Stimulated activated CD4-positive, alpha-beta T cell treated with anti-CD3 and anti-CD28 coated beads, Interleukin-2, amount 100 ng/mL, for 24 hours (primary cell): ENCODE measurements around the gene KRTAP5-4.
"Not testable (repeated sequence)": the region's sequence is repeated elsewhere in the genome, so short reads cannot be mapped to it uniquely, and the experiment has no call there.

Source experiments
- DNase-seq, 2 donors: peaks; one replicate each; pipeline ENCODE4 v3.0.0-alpha.2; 2020

KRTAP5-4 gene

DNA sequence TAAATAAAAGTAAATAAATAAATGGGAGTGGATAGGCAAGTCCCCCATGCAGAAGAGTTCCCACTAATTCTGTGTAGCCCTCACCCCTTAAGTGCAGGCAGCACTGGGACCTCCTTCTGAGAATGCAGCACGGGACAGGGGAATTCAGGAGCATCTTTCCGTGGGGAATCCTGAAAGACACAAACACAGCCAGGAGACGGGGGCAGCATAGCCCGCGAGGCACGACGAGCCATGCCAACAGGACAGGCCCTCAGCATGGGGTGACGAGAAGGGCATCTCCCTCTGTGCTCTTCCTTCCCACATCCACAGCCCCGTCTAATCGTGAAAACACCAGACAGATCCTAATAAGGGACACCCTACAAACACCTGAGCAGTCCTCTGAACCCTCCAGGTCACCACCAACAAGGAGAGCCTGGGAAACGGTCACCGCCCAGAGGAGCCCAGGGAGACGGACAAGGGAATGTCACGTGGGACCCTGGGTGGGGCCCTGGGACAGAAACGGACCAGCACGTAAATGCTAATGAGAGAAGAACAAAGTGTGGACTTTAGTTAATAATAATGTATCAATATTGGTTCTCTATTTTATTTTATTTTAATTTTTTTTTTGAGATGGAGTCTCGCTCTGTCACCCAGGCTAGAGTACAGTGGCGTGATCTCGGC is 14.5 kb upstream of the KRTAP5-4 start:
- DNase-seq = no peak

DNA sequence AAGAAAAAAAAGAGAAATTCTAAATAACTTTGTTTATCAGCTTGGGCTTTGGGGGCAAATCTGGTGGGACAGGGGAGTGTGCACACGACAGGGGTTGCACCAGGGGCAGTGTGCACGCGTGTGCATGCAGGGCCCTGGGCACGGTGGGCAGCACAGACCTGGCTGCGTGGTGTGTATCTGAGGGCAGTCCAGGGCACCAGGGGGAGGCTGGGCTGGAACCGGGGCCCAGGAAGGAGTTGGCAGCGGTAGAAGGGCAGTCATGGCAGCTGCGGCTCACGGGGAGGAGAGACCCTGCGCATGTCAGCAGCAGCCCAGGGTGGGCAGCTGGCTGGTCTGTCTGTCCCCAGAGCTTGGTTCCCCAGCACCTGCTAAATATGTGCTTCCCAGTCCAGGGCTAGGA is 11.9 kb upstream of the KRTAP5-4 start:
- no peak for DNase-seq

DNA sequence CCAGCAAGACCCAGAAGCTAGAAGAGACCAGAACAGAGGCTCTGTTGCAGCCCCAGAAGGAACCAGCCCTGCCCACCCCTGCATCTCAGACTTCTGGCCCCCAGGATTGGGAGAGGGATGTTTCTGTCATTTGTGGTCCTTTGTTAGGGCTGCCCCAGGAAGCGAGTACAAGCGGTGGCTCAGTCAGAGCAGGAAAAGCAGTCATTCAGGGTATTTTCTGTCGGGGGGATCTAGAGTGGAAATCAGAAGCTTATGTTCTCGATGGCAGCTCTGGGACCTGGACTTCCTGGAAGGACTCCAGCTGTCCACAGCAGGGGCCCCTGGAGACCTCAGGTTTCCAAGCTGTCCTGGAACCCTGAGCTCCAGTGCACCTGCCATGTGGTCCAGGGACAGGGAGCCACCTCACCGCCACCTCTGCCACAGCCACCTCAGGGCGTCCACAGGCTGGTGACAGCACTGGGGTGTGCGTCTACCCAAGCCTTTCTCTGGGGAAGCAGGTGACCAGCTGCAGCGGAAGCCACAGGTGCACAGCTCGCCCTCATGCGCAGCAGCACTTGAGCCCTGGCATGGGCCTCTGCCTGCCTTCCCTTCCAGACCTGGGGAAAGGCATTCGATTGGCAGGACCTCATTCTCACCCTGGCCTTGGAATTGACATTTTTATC is 10.2 kb upstream of the KRTAP5-4 start:
- DNase-seq = no peak

DNA sequence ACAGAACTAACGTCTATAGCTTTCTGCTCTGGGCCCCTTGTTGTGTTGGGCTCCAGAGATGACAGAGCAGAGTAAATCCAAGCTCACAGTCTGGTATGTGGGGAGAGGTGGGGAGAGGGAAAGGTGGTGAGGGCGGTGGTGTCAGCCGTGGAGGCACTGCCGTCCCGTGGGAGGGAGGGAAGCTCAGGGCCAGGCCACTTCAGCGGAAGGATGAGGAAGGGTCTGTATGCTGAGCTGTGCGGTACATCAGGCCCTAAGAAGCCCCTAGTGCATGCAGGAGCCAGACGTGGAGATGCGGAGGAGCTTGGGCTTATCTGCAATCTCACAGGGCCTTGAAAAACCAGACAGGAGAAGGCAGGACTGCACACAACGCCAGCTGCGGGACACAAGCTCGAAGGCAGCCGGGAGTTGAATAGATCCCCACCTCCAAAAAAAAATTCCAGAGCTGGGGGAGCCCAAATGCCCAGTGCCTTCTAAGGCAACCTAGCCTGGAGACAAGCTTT is 9.2 kb upstream of the KRTAP5-4 start:
- no peak for DNase-seq

DNA sequence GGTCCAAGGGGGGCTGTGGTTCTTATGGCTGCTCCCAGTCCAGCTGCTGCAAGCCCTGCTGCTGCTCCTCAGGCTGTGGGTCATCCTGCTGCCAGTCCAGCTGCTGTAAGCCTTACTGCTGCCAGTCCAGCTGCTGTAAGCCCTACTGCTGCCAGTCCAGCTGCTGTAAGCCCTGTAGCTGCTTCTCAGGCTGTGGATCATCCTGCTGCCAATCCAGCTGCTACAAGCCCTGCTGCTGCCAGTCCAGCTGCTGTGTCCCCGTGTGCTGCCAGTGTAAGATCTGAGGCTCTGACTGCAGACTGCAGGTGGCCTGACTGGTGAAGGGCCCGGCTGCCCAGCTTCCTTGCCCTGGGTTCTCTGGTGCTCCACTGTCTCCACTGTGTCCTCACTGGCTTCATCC is 8.3 kb upstream of the KRTAP5-4 start:
- DNase-seq = no peak

DNA sequence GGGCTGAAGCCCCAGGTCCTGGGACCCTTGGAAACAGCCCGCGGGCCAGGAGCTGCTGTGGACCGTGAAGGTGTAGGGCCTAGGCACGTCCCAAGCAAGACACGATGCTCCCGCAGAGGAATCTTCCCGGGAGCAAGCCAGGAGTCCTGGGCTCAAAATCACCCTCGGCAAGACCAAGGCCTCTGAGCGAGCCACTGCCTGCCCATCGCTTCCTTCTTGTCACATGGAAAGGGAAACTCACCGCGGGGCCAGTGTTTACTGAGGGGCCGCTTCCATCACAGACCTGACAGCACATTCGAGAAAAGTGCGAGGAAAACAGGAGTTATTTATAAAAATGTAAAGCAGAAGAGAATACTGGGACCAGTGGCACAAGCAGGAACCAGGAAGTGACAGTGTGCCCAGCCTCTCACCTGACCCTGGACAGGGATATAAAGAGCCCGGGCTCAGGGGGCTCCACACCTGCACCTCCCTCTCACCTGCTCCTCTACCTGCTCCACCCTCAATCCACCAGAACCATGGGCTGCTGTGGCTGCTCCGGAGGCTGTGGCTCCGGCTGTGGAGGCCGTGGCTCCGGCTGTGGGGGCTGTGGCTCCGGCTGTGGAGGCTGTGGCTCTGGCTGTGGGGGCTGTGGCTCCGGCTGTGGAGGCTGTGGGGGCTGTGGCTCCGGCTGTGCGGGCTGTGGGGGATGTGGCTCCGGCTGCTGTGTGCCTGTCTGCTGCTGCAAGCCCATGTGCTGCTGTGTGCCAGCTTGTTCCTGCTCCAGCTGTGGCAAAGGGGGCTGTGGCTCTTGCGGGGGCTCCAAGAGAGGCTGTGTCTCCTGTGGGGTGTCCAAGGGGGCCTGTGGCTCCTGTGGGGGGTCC is 7.6 kb upstream of the KRTAP5-4 start, which contains the start of gene KRTAP5-5:
Gene KRTAP5-5, plus strand, starts transcription at position 450 of the 860 bp plus-strand sequence. Its CDS starts 66 bp downstream, at position 516.
- DNase-seq = no peak

DNA sequence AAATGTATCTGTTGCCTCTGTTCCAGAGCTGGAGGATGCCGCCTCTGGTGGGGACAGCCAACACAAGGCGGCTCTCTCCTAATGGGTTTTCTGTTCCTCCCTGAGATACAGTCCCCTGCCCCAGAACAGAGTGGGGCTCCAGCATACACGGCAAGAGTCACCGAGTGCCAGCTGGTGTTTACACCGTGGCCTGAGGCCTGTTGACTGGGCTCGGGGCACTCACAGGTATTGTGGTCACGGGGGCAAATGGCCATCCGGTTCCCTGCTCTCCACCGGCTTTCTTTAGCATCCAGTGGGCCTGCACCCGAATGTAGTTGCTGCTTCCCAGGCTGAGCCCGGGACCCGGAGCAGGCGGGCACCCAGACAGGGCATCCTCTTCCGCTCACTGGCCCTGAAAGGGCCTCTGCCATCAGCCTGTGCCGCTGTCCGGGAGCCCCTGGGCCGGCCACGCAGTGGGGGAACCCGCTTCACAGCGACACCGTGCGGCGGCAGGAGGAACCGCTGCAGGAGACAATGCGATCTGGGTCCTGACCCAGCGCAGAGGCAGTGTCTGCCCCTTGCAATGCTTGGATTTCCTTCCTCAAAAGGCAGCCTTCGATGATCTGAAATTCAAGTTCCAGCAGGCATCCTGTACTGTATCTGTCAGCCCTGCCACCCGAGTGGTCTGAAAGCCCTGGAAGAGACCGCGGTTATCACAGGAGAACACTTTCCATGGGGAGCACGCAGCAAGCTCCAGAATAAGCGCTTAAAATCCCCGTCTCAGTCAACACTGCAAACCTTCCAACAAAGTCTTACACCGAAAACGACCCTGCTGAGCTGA is 6.8 kb upstream of the KRTAP5-4 start:
- DNase-seq = peak; percentile 72 to 75

DNA sequence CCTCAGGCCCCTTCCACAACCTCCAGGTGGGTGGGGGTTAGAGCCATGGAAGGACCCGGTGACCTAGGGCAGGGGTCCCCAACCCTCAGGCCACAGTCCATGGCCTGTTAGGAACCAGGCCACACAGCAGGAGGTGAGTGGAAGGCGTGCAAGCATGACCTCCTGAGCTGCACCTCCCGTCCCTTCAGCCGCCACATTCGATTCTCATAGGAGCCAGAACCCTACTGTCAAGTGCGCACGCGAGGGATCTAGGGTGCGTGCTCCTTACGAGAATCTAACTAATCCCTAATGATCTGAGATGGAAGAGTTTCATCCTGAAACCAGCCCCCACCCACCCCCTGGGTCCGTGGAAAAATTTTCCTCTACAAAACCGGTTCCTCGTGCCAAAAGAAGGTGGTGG is 3.6 kb upstream of the KRTAP5-4 start:
- no peak for DNase-seq

DNA sequence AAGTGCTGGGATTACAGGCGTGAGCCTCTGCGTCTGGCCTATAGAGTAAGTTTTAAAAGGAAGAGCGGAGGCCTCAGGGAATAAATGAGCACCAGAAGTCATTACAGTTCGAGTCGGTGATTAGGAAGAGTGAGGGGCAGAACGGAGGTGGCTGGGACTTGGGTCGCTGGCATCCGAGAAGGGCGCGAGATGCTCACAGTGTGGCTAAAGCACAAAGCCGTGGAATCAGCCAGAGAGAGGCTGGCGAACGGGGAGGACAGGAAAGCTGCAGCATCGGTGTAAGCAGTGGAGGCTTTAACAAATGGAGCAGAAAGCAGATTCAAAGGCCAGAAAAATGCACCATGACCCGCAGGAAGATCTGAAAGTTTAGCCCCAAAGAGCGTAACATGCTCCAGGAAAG is 2.7 kb upstream of the KRTAP5-4 start:
- no peak for DNase-seq

DNA sequence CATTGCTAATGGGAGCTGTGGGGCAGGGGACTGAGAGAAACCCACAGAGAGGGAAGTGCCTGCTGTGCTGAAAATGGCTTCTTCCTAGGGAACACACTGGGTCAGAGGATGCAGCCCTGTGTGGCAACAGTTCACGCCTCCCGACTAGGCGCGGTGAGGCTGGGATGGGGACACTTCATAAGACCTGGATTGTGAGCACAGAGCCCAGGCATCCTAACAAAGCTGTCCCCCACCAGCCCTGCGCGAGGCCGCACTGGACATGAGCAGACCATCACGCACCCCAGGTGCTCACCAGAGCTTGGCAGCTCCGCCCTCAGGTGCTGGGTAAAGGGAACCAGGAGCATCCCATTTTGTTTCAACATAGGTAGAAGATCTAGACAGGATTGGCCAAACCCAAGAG is 1.8 kb upstream of the KRTAP5-4 start:
- DNase-seq = no peak

DNA sequence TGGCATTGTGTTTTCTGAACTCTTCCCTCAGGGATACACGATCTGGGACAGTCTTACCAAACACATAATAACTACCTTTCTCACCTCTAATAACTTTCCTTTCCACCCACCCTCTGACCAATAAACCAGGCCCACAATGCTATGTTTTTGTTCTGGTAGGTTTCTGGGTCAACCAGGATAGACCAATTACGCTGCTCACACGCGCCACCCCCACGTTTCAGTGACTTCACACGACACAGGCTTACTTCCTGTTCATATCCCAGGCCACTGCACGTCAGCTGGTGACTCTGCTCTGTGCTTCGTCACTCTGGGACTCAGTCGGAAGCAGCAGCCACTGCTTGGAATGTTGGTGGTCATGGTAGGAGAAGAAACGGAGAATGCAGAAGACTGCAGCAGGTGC is 2.5 kb downstream of the KRTAP5-4 start:
- no peak for DNase-seq

DNA sequence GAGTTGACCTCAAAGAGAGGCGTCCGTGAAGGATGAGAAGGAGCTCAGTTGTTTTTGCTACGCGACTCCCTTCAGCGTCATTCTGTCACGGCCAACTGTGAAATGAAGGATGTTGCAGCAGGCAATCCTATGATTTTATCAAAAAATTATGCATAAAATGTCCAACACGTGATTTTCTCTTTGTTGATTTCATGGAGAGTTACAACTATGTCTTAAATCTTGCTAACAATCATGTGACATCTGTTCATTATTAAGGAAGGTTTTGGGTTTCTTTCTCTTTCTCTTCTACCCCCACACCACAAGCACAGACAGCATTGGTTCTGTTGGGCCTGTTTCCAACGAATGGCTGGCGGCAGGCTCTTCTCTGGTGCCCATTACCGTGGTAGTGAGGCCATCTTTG is 3.7 kb downstream of the KRTAP5-4 start:
- no peak for DNase-seq

DNA sequence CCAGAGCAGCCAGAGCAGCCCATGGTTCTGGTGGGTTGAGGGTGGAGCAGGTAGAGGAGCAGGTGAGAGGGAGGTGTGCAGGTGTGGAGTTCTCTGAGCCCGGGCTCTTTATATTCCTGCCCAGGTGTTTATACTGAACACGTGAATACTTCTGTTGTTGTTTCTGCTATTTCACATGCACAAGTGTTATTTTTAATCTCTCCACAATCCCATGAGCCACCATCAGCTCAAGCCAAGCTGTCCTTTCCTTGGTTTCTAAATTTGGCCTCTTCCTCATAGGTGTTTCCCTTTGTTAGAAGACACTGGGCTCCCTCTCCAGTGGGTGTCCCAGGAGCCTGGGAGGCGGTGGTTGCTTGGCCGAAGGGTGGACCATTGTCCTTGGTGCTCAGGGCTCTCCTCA is 13.6 kb downstream of the KRTAP5-4 start, which contains the start of gene KRTAP5-3:
Gene KRTAP5-3, minus strand, starts transcription at position 101 of the 400 bp plus-strand sequence. Its CDS starts 78 bp downstream, at position 23.
- no peak for DNase-seq

DNA sequence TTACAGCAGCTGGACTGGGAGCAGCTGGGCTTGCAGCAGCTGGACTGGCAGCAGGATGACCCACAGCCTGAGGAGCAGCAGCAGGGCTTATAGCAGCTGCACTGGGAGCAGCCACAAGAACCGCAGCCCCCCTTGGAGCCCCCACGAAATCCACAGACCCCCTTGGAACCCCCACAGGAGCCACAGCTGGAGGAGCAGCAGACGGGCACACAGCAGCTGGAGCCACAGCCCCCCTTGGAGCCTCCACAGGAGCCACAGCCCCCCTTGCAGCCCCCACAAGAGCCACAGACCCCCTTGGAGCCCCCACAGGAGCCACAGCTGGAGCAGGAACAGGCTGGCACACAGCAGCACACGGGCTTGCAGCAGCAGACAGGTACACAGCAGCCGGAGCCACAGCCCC is 14.0 kb downstream of the KRTAP5-4 start:
- DNase-seq = not testable (repeated sequence)

DNA sequence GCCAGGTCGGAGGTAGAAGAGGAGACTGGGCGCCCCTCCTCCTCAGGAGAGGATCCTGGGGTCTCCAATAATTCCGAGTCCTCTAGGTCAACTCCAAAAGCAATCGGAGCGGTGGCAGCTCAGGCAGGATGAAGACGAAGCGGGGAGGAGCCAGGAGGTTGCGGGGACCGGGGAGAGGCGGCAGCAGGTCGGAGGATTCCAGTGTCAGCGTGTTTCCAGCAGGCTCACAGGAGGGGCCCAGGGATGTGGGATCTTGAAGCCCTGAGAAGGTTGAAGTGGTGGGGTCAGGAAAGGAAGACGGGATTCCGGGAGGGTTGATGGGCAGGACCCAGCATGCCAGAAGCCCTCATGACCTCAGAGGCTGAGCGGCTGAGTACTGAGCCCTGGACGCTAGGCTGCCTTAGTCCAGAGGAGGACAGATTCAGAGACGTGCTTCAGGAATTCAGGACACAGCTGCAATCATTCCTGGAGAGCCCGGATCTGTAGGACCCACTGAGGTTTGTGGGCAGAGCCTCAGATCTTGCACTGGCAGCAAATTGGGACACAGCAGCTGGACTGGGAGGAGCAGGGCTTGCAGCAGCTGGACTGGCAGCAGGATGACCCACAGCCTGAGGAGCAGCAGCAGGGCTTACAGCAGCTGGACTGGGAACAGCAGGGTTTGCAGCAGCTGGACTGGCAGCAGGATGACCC is 14.6 kb downstream of the KRTAP5-4 start:
- DNase-seq = not testable (repeated sequence)

DNA sequence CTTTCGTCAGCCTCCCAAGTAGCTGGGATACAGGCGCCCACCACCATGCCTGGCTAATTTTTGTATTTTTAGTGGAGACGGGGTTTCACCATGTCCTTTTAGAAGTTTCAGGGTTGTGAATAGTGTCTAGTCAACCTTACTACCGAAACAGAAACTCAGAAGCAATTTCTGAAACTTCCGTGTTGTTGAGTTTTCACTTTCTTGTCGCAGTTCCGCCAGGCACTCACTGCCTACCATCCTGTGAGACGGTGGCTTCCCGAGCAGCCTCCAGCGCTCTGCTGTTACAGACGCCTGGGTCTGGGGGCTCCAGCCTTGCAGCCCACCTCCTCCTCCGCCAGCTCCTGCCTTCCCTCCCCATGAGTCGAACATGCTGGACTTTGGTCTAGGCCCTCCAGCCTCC is 16.0 kb downstream of the KRTAP5-4 start:
- peak in 1 of 2 donors; percentile 19 for DNase-seq

DNA sequence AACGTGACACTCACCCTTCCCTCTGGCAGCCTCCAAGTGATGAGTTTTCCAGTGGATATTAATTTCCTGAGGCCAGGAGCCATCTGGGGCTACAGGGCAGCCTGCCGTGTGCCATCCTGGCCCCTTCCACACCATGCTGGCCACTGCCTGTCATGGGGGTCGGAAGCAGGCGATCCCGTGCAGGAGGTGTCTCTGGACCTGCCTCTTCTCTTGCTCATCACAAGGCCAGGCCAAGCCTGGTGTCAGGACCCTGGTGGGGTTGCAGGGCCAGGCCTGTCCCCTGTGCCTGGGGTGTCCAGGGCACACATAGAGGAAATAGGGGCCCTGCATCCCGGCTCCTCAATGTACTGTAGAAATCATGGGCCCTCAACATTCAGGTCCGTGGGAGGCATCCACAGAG is 17.2 kb downstream of the KRTAP5-4 start:
- DNase-seq = no peak

DNA sequence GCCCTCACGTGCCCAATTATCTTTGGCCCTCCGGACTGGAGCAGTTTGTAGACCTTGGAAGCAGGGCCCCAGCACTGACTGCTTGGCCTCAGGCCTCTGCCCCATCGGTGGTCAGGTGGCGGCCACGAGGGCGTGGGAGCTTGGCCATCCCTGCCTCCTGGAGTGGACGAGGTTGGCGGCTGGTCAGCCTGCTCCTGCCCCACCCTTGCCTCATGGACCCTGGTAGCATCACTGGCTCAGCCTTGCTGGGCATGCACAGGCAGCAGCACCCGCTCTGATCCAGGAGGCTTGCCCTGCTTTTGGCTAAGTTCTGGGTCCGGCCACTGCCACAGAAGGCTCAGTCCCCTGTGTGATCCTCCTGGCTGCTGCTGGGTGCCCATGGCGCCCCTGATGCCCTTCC is 17.8 kb downstream of the KRTAP5-4 start:
- no peak for DNase-seq

DNA sequence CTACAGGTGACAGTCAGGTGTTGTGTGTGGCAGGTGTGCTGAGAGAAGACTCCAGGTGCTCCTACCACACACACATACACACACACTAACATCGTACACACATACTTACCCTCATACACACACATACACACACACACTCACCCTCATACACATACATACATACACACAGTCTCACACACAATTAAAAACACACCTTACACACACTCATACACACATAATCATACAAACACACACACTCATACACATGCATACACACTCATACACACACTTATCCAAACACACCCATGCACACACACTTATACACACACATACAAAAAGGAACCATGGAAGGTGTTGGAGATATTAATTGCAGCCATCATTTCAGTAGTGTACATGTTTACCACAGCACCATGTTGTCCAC is 18.3 kb downstream of the KRTAP5-4 start:
- no peak for DNase-seq

DNA sequence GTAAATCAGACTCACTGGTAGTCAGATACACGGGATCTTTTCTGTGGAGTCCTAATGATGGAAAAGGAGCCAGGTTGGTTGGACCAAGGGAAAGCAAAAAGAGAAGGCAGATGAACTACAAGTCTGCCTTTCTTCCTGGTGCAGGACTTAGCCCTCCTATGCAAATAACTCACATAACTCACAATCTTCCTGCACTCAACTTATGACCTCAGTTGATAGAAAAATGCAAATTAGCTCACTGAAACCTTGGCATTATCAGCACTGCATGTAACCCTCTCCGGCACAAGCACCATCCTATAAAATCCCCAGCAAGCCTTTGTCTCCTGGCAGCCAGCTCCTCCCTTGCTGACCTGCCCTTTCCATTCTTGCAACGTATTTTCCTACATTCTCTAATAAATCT is 20.3 kb downstream of the KRTAP5-4 start:
- DNase-seq = not testable (repeated sequence)

DNA sequence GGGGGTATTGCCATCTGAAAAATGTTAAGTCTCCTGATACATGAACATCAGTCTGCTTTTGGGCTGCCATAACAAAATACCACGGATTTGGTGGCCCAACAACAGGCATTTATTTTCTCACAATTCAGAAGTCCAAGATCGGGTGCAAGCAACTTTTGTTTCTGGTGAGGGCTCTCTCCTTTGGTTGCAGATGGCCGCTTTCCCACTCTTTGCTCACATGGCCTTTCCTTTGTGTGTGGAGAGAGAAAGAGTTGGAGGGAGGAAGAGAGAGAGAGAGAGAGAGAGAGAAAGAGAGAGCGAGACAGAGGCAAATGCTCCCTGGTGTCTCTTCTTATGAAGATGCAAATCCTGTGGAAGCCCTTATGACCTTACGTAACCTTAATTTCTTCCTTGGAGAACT is 21.3 kb downstream of the KRTAP5-4 start:
- no peak for DNase-seq

DNA sequence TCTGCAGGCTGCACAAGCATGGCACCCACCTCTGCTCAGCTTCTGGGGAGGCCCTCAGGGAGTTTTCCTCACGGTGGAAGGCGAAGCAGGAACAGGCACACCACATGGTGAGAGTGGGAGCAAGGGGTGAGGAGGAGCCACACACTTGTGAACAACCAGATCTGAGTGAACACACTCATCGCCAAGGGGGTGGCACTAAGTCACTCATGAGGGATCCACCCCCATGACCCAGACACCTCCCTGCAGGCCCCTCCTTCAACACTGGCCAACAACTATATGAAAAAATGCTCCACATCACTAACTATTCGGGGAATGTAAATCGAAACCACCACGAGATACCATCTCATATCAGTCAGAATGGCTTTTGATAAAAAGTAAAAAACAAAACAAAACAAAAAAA is 23.1 kb downstream of the KRTAP5-4 start:
- DNase-seq = no peak
